NCI-H2107 treated with DMSO at 0.1 percent for 48 hours (cell line): Measurements from ENCODE around the gene DUSP16.
A peak's percentile ranks its signal among the peaks of the same experiment; 100 is the strongest.
"Not testable (repeated sequence)": the region's sequence is repeated elsewhere in the genome, so short reads cannot be mapped to it uniquely, and the experiment has no call there.

Experiments used
- DNase-seq: peaks from one replicate; lab custom pipeline; 2025; ENCODE audit not compliant: unreplicated experiment; lab: John Stamatoyannopoulos, UW

The DUSP16 gene

GRCh38 chr12:12562585-12563261, at the start of gene DUSP16:
Gene DUSP16 (minus strand): TSS chr12:12562863. CDS start chr12:12521098, 41,765 bp downstream.
- DNase-seq, result peak; percentile 86

DNA sequence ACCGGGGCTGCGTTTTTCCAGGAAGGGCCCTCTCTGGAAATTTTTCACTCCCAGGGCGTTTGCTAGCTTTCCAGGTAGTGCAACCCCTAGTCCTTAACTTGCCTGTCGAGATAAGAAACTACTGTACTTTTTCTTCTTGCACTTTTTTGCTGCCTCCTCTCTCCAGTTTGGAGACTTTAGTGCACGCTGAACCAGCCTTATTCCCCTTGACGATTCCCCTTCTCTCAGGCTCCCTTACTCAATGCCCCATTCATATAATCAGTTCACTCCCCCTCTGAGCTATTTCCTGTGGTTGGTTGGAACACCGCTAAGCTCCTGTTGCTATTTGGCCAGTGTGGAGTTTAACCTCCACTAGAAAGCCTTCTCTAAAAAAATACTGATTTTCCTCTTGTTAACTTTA, 49.7 kb upstream of the DUSP16 start:
- DNase-seq, result peak; percentile 32

DNA sequence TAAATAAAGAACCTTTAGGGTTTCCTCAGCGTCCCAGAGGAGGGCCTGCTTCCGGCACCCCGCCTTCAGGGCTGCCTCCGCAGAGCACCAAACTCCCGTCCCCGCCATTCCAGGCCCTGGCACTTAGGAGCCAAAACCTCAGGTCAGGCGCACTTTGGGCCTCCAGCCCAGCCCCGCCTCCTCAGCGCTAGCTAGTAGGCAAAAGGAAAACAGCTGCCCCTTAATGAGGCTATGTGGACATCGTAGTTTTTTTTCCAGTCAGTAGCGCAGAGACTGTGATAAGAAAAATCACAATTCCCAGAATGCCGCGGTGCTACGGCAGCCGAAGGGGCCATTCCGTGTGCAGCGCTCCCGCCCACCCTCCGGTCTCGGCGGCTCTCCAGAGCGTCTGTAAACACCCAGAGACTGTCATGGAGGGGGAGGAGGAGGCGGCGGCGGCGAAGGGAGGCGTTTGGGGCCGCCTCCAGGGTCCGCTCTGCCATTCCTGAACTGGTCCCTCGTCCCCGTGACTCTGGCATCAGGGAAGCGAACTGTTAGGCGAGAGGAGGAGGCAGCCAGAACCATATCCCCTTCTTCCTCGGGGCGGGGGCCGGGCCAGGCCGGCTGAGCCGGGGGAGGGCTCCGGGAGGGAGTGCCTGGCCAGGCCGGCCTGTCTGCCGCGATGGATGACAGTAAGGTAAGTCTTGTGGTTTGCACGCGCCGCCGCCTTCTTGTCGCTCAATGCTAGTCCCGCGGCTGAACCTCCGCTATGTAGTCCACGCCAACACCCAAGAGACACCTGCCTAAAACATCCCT, 49.0 kb upstream of the DUSP16 start, which contains the start of gene CREBL2:
Gene CREBL2, plus strand, starts transcription at position 365 of the 795 bp plus-strand sequence. Its CDS starts 297 bp downstream, at position 662.
- DNase-seq, result peak; percentile 92

DNA sequence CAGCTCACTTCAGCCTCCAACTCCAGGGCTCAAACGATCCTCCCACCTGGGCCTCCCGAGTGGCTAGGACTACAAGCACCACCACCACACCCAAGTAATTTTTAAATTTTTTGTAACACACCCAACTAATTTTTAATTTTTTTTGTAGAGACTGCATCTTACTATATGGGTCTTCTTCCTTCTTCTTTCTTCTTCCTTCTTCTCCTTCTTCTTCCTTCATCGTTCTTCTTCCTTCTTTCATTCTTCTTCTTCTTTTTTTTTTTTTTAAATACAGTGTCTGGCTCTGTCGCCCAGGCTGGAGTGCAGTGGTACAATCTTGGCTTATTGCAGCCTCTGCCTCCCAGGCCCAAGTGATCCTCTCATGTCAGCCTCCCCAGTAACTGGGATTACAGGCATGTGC, 48.0 kb upstream of the DUSP16 start:
- no peak for DNase-seq

- DNase-seq, result no peak
Measured at GRCh38 chr12:12609692-12610091, 47.0 kb upstream of the DUSP16 start.

DNA sequence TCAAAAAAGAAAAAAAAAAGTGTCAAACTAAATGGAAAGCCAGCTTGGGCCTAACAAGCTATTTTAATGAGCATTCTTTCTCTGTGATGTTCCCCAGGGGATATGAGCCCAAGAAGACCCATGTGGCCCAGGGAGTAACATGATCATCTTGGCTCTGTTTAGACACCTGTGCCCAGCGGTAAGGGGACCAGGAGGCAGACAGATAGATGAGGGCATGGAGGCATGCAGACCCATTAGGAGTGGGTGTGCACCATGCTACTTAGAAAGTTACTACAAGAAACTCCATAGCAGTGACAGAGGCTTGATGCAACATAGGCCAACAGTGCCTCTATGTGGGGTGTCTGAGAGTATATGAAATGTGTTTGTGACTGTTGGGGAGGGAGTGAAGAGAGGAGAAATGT, 45.9 kb upstream of the DUSP16 start:
- DNase-seq, result peak; percentile 76

DNA sequence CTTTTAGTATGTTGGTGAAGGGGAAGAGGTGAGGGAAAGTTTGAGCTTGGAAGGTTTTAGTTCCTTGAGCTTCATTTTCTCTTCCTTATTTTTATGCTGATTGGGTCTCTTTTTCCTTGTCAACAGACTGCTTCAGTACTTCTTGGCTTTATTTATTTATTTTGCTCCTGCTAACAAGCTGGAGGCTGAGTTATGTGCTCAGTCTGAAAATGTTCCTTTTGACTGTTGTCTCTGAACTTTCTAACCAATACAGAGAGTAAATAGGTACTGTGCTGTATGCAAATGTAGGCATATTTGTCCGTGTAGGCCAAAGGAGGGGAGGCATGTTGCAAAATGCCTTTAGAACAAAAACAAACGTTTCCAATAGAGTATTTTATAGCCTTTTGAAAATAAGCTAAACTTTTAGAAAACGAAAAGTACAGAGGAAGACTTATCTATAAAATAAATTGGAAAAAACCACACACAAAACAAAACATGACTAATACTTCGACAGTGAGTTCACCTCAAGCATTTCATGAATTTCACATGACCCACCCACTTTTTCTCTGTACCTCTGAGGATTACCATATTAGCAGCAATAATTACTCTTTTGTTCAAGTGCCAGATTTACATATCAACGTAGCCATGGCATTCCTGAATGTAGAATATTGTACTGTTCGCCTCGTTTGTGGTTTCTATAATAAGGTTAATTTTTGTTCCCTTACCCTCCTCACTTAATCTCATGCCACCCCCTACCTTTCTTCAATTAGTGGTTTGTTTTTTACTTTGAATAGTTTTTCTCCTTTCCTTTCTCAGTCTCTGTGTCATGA, 44.3 kb upstream of the DUSP16 start:
- no peak for DNase-seq

DNA sequence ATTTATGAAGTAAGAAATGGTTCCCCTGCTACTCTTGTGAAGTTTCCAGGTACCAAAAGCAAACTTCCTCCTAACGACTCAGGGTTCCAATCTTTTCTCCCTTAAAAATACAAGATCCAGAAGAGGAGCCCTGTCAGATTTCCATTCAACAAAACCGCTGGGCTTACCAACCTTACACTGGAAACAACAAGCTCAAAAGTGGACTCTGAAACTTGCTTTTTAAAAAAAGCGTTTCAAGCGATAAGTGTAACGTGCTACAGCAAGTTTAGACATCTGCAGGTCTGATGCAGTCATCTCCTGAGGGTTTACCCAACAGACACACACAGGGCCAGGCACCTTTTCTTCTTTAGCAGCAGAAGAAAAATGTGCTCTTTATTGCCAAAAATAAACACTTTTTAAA, 42.1 kb upstream of the DUSP16 start:
- DNase-seq, result no peak

DNA sequence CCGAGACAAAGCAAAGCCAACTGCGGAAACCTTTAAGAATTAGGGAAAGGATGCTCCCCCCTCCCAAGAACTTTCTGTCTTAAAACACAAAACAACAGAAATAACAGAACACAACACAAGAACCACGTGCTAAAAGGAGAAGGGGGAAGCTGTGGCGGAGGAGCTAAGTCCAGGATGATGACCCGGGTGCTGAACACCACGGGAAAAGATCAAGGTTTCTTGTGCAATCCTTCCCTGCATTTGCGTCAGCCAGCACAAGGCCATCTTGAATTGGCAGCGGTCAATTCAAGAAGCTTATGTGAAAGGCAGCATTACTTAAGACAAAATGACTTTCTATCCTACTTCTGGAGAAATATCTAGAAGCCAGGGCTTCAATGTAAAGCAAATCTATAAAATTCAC, 38.0 kb upstream of the DUSP16 start:
- no peak for DNase-seq

DNA sequence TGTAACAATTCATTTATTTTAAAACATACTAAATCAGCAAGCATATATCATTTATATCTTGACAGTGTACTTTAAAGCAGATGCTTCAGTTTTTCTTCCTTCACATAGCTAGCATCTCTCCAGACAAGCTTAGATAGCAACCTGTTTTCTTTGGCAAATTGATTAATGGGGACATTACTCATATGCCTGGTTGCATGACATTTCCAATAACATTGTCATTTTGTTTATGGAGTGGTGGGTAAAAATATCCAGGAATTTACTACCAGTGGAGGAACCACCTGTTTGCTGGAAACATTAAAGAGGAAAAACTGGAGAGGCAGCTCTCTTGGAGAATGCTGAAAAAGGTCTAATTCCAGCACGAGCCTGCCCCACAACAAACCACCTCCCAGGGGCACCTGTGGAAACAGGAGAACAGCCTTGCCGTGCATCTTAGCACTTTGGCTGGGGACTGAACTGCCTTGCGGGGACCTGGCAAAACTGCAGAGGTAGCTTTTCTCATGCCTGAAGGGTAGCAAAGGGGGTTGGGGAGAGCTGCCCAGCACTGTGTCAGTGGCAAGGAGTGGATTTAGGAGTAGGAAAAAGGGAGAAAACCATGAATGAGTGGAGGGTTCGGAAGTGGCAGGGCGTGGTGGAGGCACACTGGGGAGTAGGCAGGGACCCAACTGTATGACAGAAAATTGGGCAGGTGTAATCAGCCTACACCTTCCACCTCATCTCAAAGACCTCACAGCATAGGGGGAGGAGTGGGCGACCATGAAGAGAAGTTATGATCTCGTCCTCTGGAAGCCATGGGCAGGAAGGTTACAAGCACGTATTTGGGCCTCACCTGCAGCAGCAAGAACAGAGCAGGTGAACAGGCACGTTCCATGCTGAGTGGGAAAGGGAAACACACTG, 37.3 kb upstream of the DUSP16 start:
- DNase-seq, result no peak

DNA sequence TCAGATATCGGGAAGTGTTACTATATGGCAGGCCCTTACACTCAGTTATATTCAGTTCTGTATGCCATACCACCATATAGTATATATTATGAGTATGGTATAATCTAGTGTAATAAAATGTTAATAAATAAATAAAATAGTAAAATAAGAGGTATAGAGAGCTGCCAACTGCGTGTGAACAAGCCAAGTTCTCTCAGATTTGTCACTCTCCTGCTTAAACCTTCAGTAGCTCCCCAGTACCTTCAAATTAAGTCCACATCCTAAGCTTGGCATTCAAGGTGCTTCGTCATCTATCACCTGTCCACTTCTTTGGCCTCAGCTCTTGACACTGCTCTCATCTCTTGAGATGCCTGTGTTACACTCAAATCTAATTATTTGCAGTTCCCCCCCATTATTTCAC, 36.2 kb upstream of the DUSP16 start:
- no peak for DNase-seq

GRCh38 chr12:12596598-12596997, 33.9 kb upstream of the DUSP16 start:
- not testable (repeated sequence) for DNase-seq

DNA sequence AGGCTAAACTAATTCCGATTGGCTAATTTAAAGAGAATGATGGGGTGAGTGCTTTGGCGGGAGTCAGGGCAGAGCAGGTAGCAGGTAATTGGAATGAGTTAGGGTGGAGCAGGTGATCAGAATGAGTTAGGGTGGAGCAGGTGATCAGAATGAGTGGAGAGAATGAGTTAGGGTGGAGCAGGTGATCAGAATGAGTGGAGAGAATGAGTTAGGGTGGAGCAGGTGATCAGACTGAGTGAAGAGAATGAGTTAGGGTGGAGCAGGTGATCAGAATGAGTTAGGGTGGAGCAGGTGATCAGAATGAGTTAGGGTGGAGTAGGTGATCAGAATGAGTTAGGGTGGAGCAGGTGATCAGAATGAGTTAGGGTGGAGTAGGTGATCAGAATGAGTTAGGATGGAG, 33.3 kb upstream of the DUSP16 start:
- not testable (repeated sequence) for DNase-seq

- DNase-seq, result no peak
Measured at GRCh38 chr12:12592930-12593329, 30.3 kb upstream of the DUSP16 start.

GRCh38 chr12:12590961-12591360, 28.3 kb upstream of the DUSP16 start:
- DNase-seq, result no peak

DNA sequence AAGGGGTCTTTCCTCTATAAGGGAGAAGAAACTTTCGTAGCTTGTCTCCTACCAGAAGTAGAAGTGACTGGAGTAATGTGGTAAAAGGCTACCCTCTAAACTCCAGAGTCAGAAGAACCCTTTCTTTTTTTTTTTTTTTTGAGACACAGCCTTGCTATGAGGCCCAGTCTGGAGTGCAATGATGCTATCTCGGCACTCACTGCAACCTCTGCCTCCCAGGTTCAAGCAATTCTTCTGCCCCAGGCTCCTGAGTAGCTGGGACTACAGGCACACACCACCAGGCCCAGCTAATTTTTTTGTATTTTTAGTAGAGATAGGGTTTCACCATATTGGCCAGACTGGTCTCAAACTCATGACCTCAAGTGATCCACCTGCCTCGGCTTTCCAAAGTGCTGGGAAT, 25.8 kb upstream of the DUSP16 start:
- DNase-seq, result not testable (repeated sequence)

DNA sequence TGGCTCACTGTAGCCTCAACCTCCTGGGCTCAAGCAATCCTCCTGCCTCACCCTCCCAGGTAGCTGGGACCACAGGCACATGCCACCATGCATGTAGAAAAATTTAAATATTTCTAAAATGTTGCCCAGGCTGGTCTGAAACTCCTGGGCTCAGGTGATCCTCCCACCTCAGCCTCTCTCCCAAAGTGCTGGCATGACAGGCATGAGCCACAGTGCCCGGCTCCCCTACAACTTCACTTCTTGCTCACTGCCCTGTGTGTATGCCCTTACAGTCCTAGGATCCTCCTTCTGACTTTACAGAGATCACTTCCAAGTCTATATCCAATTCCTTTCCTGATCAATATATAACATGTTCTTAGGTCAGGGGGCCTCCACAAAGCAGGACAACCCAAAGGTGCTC, 25.2 kb upstream of the DUSP16 start:
- no peak for DNase-seq

- no peak for DNase-seq
Measured at GRCh38 chr12:12586879-12587675, 24.4 kb upstream of the DUSP16 start.

GRCh38 chr12:12585115-12585863, 22.6 kb upstream of the DUSP16 start:
- no peak for DNase-seq
